ENCODE results near the gene WSB2.

WSB2 gene

GRCh38 chr12:118061873-118062843 lies 1.2 kb upstream of the WSB2 start:
- no peak for FAIRE-seq

- FAIRE-seq: no peak
These were observed 523 bp downstream of the WSB2 start for GRCh38 chr12:118060301-118061010.

GRCh38 chr12:118059341-118060191 lies 1.4 kb downstream of the WSB2 start:
- no peak for FAIRE-seq

GRCh38 chr12:118058881-118059280 lies 2.1 kb downstream of the WSB2 start:
- FAIRE-seq: no peak

- FAIRE-seq: no peak
These were observed 2.8 kb downstream of the WSB2 start for GRCh38 chr12:118058227-118058626.

- FAIRE-seq: no peak
These were observed 4.9 kb downstream of the WSB2 start for GRCh38 chr12:118055865-118056773.

- FAIRE-seq: no peak
These were observed 5.8 kb downstream of the WSB2 start for GRCh38 chr12:118055144-118055557.

GRCh38 chr12:118053071-118053985 lies 7.7 kb downstream of the WSB2 start:
- no peak for FAIRE-seq

- FAIRE-seq: no peak
These were observed 8.5 kb downstream of the WSB2 start for GRCh38 chr12:118052324-118053070.

GRCh38 chr12:118050972-118051910 lies 9.7 kb downstream of the WSB2 start:
- FAIRE-seq: no peak

- FAIRE-seq: no peak
These were observed 14.5 kb downstream of the WSB2 start for GRCh38 chr12:118046430-118046829.

GRCh38 chr12:118044577-118044976 lies 16.4 kb downstream of the WSB2 start:
- FAIRE-seq: no peak

GRCh38 chr12:118044075-118044474 lies 16.9 kb downstream of the WSB2 start:
- no peak for FAIRE-seq

GRCh38 chr12:118042091-118042490 lies 18.9 kb downstream of the WSB2 start:
- FAIRE-seq: no peak

- FAIRE-seq: no peak
These were observed 22.8 kb downstream of the WSB2 start for GRCh38 chr12:118038137-118038536.

- no peak for FAIRE-seq
These were observed 24.1 kb downstream of the WSB2 start for GRCh38 chr12:118036672-118037411.

GRCh38 chr12:118035190-118036041 lies 25.6 kb downstream of the WSB2 start:
- no peak for FAIRE-seq

All from A204.1 (cell line).